Lower lobe of right lung (tissue), 2 donors: Measurements from ENCODE around the gene POU2AF2. TPM values are rescaled to one million over a fixed set of nuclear protein-coding genes. Genes with fewer than 3 reads are reported as not detected.

Experiments used
- ATAC-seq, 2 donors: fragments of 200-7000 bp; cut with Tn5 transposase; one replicate each; pipeline ENCODE4 v1.9.1; 2020 to 2022; ENCODE audit warnings: mild to moderate bottlenecking in 2 of 2, moderate library complexity in 2 of 2
- DNase-seq: peaks from one replicate; pipeline ENCODE4 v3.0.0-alpha.2; 2020
- H3K27ac ChIP-seq: fragments of 200-600 bp; one replicate; pipeline ENCODE4 v1.8.0; 2022
- H3K27me3 ChIP-seq: fragments of 200-600 bp; one replicate; pipeline ENCODE4 v1.8.0; 2022; ENCODE audit warnings: low read depth
- H3K36me3 ChIP-seq: fragments of 200-600 bp; one replicate; pipeline ENCODE4 v1.8.0; 2022; ENCODE audit warnings: mild to moderate bottlenecking
- H3K4me1 ChIP-seq: fragments of 200-600 bp; one replicate; pipeline ENCODE4 v1.8.0; 2022
- H3K4me3 ChIP-seq: fragments of 200-600 bp; one replicate; pipeline ENCODE4 v1.8.0; 2022; ENCODE audit warnings: mild to moderate bottlenecking
- H3K9me3 ChIP-seq: fragments of 200-600 bp; one replicate; pipeline ENCODE4 v1.8.0; 2022
- intact Hi-C: fragments of 100-400 bp; cut with DNase I; formaldehyde crosslinking; loops from one replicate; pipeline ENCODE4 v1.11.0; 2022
- total RNA-seq: library from RNA; stranded (reverse); fragmentation: NEBNext Ultra II Directional; extraction: Animal tissue kit (Norgen Biotek cat#: 25700); gene quantifications from one replicate; pipeline ENCODE4 v1.2.1, GENCODE V29; 2021
- TF ChIP-seq, protein P1 (sequence below): fragments of 200-600 bp; IDR thresholded peaks from one replicate; pipeline ENCODE4 v1.8.0; 2022; ENCODE audit warnings: antibody characterized with exemption, mild to moderate bottlenecking
- donor health status: DM: no; HTN: yes; CAD: no; lungs with severe emphysema.

POU2AF2 gene
- total RNA-seq, 1 donor from 2014 or later: not detected

- H3K9me3 ChIP-seq: no peaks in the 10 kb centered on the region
- no peaks in the 10 kb centered on the region for H3K27me3 ChIP-seq
- no peaks in the 10 kb centered on the region for H3K36me3 ChIP-seq
- DNase-seq: no peak
- intact Hi-C loops: no loop called here
- H3K4me1 ChIP-seq: peaks cover 3% of the 10 kb centered on the region
- H3K4me3 ChIP-seq: no peak overlapping the region
- no peak overlapping the region for H3K27ac ChIP-seq
- TF ChIP-seq, protein P1, sequence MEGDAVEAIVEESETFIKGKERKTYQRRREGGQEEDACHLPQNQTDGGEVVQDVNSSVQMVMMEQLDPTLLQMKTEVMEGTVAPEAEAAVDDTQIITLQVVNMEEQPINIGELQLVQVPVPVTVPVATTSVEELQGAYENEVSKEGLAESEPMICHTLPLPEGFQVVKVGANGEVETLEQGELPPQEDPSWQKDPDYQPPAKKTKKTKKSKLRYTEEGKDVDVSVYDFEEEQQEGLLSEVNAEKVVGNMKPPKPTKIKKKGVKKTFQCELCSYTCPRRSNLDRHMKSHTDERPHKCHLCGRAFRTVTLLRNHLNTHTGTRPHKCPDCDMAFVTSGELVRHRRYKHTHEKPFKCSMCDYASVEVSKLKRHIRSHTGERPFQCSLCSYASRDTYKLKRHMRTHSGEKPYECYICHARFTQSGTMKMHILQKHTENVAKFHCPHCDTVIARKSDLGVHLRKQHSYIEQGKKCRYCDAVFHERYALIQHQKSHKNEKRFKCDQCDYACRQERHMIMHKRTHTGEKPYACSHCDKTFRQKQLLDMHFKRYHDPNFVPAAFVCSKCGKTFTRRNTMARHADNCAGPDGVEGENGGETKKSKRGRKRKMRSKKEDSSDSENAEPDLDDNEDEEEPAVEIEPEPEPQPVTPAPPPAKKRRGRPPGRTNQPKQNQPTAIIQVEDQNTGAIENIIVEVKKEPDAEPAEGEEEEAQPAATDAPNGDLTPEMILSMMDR: no peak
- peak; percentile 50 to 74 for ATAC-seq
Observed at GRCh38 chr11:111322534-111322933, 77.0 kb downstream of the POU2AF2 start.

DNA sequence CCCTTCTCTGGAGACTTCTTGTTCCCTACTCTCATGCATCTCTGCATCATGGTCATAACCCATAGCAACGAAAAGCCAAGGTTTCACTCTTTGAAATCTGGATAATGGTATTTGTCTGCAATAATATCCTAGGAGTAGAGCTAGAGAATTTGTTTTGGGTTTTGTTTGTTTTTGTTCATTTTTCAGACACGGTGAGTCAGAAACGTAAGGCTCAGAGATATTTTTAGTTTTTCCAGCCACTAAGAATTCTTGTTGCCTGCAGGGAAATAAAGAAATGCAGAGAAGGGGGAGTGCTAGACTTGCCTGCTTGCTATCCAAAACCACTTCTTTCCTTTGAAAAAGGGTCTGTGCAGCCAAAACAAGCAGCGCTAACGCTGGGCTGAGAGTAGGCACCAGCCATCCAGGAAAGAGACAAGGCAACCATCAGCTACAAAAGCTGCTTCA is 78.8 kb downstream of the POU2AF2 start:
- ATAC-seq (no peak), DNase-seq (no peak)
- Histone ChIP-seq H3K4me1 (peaks cover 3% of the 10 kb centered on the region), H3K36me3 (no peaks in the 10 kb centered on the region), H3K27me3 (no peaks in the 10 kb centered on the region), H3K9me3 (no peaks in the 10 kb centered on the region), H3K4me3 (no peak overlapping the region), H3K27ac (no peak overlapping the region)
- intact Hi-C loops: no loop called here
- TF ChIP-seq, protein P1: no peak

GRCh38 chr11:111325259-111325658 is 79.7 kb downstream of the POU2AF2 start:
- DNase-seq (no peak), ATAC-seq (no peak)
- TF ChIP-seq, protein P1: no peak
- Histone ChIP-seq H3K27me3 (no peaks in the 10 kb centered on the region), H3K4me1 (peaks cover 7% of the 10 kb centered on the region), H3K4me3 (no peak overlapping the region), H3K9me3 (no peaks in the 10 kb centered on the region), H3K36me3 (no peaks in the 10 kb centered on the region), H3K27ac (no peak overlapping the region)
- intact Hi-C loops: no loop called here

DNA sequence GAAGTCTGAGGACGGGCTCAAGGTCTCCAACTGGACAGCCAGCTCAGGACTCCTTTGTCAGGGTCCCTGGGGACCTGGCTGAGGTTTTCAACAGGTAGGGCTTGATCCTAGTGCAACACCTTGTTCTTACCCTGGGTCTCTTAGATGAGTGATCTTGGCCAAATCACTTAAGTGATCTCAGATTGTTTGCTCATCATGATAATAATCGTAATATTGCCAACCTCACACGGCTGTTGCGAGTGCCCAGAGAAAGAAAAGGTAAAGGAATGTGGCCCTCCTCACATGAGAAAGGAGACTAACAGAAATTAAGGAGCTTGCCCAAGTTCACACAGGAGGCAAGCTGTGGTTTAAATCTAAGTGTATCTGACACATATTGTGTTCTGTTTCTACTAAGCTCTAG is 81.3 kb downstream of the POU2AF2 start:
- peaks cover 8% of the 10 kb centered on the region for H3K4me1 ChIP-seq
- H3K27ac ChIP-seq: no peak overlapping the region
- TF ChIP-seq, protein P1: no peak

GRCh38 chr11:111327908-111328624 is 82.5 kb downstream of the POU2AF2 start:
- TF ChIP-seq, protein P1: no peak
- no peak overlapping the region for H3K4me3 ChIP-seq
- H3K9me3 ChIP-seq: no peaks in the 10 kb centered on the region
- no peaks in the 10 kb centered on the region for H3K27me3 ChIP-seq
- no peaks in the 10 kb centered on the region for H3K36me3 ChIP-seq
- DNase-seq (peak; percentile 88), ATAC-seq (peak; percentile 90 to 93)
- H3K27ac ChIP-seq: no peak overlapping the region
- peaks cover 8% of the 10 kb centered on the region for H3K4me1 ChIP-seq
- intact Hi-C loops: no loop called here

More for the DNA sequence above, 81.3 kb downstream of the POU2AF2 start:
- intact Hi-C loops: no loop called here
- no peaks in the 10 kb centered on the region for H3K9me3 ChIP-seq
- no peak for ATAC-seq
- no peaks in the 10 kb centered on the region for H3K27me3 ChIP-seq
- no peak overlapping the region for H3K4me3 ChIP-seq
- H3K36me3 ChIP-seq: no peaks in the 10 kb centered on the region
- no peak for DNase-seq
